SK-N-MC (cell line): ENCODE results near the gene KCNB1.

ENCODE experiments used
- EZH2 ChIP-seq: fragments of 200-600 bp; sonication (generic); IDR thresholded peaks from one replicate; pipeline ENCODE4 v1.6.1; 2017; ENCODE audit warnings: antibody characterized with exemption
- FOXP2 ChIP-seq: optimal IDR thresholded peaks from 2 replicates; pipeline ENCODE3; 2011; ENCODE audit warnings: mild to moderate bottlenecking, moderate library complexity; ENCODE audit not compliant: insufficient read depth; ENCODE audit errors: extremely low read length, control extremely low read depth
- POLR2AphosphoS5 ChIP-seq: IDR thresholded peaks from 2 replicates; pipeline ENCODE4 v1.6.1; 2012; ENCODE audit warnings: mild to moderate bottlenecking, low read depth, low read length, borderline replicate concordance

DNA sequence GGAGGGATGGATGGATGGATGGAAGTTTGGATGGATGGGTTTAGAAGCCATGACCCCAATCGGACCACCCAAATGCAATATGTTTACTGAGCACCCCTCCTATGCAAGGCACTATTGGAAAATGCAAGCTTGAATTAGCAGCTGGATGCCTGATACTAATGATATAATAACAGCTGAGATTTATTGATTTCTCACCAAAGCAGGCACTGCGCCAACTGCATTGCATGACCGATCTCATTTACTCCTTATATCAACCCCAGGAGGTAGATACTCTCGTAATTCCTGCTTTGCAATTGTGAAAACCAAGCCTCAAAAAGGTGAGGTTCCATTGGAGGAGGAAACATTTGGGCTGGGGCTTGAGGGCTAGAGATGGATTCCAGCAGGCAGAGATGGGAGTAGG, 89.7 kb downstream of the KCNB1 start:
- TF ChIP-seq POLR2AphosphoS5 = no peak
- no peak for TF ChIP-seq EZH2
- no peak for TF ChIP-seq FOXP2
